OCI-LY7 (cell line): ENCODE measurements around the gene ANKS1B.

Source experiments
- EZH2phosphoT487 ChIP-seq: fragments of 200-600 bp; sonication (generic); IDR thresholded peaks from 2 replicates; pipeline ENCODE4 v1.6.1; 2018; ENCODE audit warnings: low read depth, borderline replicate concordance, mild to moderate bottlenecking, mixed run types, antibody characterized with exemption, low read length, moderate library complexity, mixed read lengths
- TF ChIP-seq, protein P1 (sequence below): fragments of 200-600 bp; sonication (generic); conservative IDR thresholded peaks from 2 replicates; pipeline ENCODE4 v1.5.1; 2014; ENCODE audit warnings: mild to moderate bottlenecking, antibody characterized with exemption, low read length, moderate library complexity, mixed read lengths

DNA sequence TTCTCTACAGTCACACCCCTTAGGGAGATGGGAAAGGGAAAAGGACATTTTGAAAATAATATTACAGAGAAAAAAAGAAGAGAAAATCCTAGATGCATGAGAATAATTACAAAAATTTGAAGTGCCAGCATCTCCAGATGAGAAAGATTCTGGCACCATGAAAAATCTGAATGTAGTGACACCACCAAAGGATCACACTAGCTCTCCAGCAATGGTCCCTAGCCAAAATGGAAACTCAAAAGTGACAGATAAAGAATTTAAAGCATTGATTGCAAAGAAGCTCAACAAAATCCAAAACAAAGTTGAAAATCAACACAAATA, 364.6 kb downstream of the ANKS1B start:
- TF ChIP-seq, protein P1, sequence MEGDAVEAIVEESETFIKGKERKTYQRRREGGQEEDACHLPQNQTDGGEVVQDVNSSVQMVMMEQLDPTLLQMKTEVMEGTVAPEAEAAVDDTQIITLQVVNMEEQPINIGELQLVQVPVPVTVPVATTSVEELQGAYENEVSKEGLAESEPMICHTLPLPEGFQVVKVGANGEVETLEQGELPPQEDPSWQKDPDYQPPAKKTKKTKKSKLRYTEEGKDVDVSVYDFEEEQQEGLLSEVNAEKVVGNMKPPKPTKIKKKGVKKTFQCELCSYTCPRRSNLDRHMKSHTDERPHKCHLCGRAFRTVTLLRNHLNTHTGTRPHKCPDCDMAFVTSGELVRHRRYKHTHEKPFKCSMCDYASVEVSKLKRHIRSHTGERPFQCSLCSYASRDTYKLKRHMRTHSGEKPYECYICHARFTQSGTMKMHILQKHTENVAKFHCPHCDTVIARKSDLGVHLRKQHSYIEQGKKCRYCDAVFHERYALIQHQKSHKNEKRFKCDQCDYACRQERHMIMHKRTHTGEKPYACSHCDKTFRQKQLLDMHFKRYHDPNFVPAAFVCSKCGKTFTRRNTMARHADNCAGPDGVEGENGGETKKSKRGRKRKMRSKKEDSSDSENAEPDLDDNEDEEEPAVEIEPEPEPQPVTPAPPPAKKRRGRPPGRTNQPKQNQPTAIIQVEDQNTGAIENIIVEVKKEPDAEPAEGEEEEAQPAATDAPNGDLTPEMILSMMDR, result peak; percentile 20; the same call in 1 of the 2 replicates
- no peak for TF ChIP-seq EZH2phosphoT487
